Right cardiac atrium (tissue), 5 donors: Measurements from ENCODE around the gene HOXB7. TPM values are rescaled to one million over a fixed set of nuclear protein-coding genes. Genes with fewer than 3 reads are reported as not detected.

Source experiments
- ATAC-seq, 2 donors: fragments of 200-7000 bp; cut with Tn5 transposase; one replicate each; pipeline versions ENCODE4 v1.8.0 to v1.9.1; 2020; ENCODE audit warnings: moderate library complexity in 2 of 2, mild to moderate bottlenecking in 1 of 2
- DNase-seq, 3 donors: peaks; one replicate each; pipeline ENCODE4 v3.0.0-alpha.2; 2020
- H3K27ac ChIP-seq: one replicate; pipeline ENCODE4 v1.5.1; 2013; ENCODE audit warnings: mild to moderate bottlenecking, low read length, control low read depth, moderate library complexity
- H3K27me3 ChIP-seq: one replicate; pipeline ENCODE4 v1.6.1; 2013; ENCODE audit not compliant: control insufficient read depth, insufficient read depth
- H3K4me1 ChIP-seq: one replicate; pipeline ENCODE4 v1.6.1; 2013; ENCODE audit warnings: low read length; ENCODE audit not compliant: control insufficient read depth, insufficient read depth
- H3K4me3 ChIP-seq: one replicate; pipeline ENCODE4 v1.5.1; 2013; ENCODE audit warnings: low read length, control low read depth
- H3K9me3 ChIP-seq: one replicate; pipeline ENCODE4 v1.6.1; 2013; ENCODE audit warnings: low read length; ENCODE audit not compliant: control insufficient read depth
- WGBS: extraction: QIAGEN DNeasy Blood & Tissue Kit; methylation state at CpG from one replicate; pipeline ENCODE4 v1.1.7; 2013; 5-methylcytosine and 5-hydroxymethylcytosine counted together
- intact Hi-C, 4 donors: fragments of 100-400 bp; cut with DNase I; formaldehyde crosslinking; loops; one replicate each; pipeline versions ENCODE4 v1.11.0 to v1.14.0; 2022 to 2023
- polyA plus RNA-seq: library from polyadenylated mRNA; stranded (reverse); fragments of 200-250 nt; gene quantifications from one replicate; pipeline ENCODE4 v1.2.3, GENCODE V29; 2013
- total RNA-seq, 4 donors: library from RNA; stranded (reverse); fragmentation: NEBNext Ultra II Directional; extraction: Animal tissue kit (Norgen Biotek cat#: 25700); gene quantifications; one replicate each; pipeline ENCODE4 v1.2.1, GENCODE V29; 2021
- donor health status: healthy with polysubstance abuse.
- donor health status: DM: no; HTN: yes; CAD: no.
- donor health status: DM: no; HTN: no; CAD: no.
- donor health status: DM: no; HTN: yes; CAD: no; lungs with severe emphysema.
- donor health status: DM: yes; HTN: yes; CAD: no.

Gene HOXB7
- total and polyA plus RNA-seq, 5 donors, result 0.48 to 0.80 (median 0.50) TPM

DNA sequence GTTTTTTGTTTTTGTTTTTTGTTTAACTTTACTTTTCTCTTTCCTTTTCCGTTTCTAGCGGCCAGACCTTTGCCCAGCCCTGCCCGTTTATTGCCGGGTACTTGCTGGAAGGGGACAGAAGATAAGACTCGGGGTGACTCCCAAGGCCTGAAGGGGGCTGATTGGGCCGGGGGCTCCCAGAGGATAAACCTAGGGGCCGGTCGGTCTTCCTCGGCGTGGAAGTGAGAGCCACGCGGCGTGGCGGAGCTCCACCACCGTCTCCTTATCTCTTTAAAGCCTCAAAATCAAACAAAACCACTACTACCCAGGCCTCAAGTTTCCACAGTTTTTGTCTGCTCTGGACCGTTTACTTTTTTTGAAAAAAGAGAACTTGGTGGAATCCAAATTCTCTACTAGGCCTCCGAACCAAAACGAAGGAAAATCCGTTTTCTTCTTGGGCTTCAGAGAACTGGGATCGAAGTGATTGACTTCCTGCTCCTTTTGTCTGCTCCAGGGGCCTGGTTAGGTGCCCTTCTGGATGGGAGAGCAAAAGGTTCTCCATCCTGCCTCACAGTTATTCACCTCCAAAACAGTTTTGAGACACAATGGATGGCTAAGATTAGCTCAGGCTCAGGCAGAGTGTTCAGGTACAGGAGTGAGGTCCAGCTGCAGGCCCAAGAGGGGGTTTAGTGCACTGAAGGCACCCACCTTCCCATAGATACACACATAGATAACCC is 23.8 kb upstream of the HOXB7 start:
- ATAC-seq (no peak), DNase-seq (no peak)
- Histone ChIP-seq H3K27ac (no peak overlapping the region), H3K9me3 (no peaks in the 10 kb centered on the region), H3K4me3 (no peak overlapping the region), H3K4me1 (no peaks in the 10 kb centered on the region), H3K27me3 (peaks cover 4% of the 10 kb centered on the region)
- WGBS, result 22% methylated on average over 20 of the region's 20 CpGs
- intact Hi-C loops, result no loop called here

DNA sequence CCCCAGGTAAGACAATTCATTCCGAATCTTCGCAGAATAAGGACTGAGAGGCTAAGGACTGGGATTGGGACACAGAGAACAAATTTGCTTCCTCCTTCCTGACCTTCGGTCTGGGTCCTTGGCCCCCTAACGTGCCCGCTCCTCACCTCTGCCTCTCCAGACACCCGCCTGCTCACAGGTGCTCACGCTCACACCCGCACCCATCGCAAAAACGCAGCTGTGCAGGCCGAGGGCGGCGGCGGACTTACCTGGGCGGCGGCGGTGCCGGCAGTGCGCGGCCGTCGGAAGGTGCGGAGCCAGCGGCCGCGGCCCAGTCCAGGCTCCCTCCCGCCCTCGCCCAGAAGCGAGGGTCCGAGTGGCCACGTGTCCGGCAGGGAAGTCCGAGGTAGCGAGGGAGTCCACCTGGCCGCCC is 22.5 kb upstream of the HOXB7 start:
- Histone ChIP-seq H3K27ac (no peak overlapping the region), H3K9me3 (no peaks in the 10 kb centered on the region), H3K4me3 (no peak overlapping the region), H3K27me3 (peaks cover 4% of the 10 kb centered on the region), H3K4me1 (no peaks in the 10 kb centered on the region)
- intact Hi-C loops, result no loop called here
- 16% methylated on average over 35 of the region's 35 CpGs for WGBS
- DNase-seq, result no peak
- ATAC-seq, result no peak

DNA sequence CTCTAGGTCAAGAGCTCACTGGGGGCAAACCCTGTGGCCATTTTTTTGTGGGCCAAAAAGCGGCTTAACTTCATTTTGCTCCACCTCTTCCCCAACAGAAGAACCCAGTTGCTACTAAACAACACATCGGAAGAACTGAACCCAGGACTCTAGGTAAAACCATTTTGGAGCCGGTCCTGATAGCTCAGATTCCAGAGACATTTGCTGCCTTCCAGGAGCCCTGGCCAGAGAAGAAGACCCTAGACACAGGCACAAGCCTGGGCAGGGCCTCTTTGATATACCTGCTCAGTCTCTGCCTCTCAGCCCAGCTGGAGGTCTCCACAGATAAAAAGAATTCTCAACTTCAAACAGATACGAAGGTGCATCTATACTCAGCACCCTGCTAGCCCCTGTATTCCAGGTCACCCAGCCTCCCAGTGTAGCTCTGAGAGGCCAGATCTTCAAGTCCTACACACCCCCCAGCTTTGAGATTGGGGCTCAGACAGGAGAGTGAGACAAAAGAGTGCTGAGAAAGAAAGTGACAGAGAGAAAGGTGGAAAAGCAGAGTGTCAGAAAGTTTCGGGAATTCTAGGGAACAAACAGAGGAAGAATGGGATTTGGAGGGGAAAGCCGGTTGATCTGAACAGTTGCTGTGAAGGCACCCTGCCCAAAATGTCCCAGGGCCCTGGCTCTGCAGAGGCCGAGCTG is 21.9 kb upstream of the HOXB7 start:
- no peak for ATAC-seq
- Histone ChIP-seq H3K4me1 (no peaks in the 10 kb centered on the region), H3K4me3 (no peak overlapping the region), H3K27ac (no peak overlapping the region), H3K27me3 (peaks cover 4% of the 10 kb centered on the region), H3K9me3 (no peaks in the 10 kb centered on the region)
- intact Hi-C loops, result no loop called here
- 21% methylated on average over 7 of the region's 7 CpGs for WGBS
- DNase-seq, result no peak

DNA sequence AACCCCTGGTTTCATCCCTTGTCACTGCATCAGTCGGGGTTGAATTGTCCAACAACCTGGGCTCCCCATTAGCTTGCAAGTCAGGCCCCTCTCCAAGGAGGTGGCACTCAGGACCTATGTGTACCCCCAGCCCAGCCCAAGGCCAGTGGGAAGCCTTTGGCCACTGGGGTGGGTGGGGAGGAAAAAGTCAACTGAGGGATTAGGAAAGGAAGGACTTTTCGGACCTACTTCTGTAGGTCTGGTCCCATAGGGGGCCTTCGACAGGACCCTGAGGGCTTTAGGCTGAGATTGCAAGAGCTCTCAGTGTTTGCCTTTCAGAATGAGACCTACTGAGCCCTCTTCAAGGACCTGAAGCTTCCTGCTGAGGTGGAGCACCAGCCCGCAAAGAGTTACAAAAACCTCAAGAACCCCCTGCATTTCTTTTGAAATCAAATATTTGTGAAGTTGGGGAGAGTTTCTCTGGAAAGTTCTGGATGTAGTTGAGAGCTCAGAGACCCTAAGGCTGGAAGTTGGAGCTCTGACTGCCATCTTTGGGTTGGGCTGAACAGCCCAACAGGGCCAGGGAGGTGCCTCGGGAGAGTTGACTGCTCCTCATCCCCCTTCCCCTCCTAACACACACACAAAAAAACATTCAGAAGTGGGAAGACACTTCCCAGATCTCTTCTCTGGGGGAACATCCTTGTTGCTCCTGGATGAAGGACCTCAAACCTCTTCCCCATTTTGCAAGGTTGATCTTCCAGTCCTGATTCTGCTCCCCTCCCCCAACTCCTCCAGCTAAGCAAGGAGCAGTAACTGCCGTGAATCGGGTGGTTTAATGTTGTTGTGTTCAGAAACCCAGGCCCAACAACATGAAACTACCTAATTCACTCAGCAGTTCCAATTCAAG is 21.1 kb upstream of the HOXB7 start:
- H3K9me3 ChIP-seq, result no peaks in the 10 kb centered on the region
- H3K4me1 ChIP-seq, result no peaks in the 10 kb centered on the region
- H3K27me3 ChIP-seq, result peaks cover 4% of the 10 kb centered on the region
- ATAC-seq, result no peak
- H3K4me3 ChIP-seq, result no peak overlapping the region
- intact Hi-C loops, result no loop called here
- 19% methylated on average over 7 of the region's 7 CpGs for WGBS
- no peak for DNase-seq
- H3K27ac ChIP-seq, result no peak overlapping the region

DNA sequence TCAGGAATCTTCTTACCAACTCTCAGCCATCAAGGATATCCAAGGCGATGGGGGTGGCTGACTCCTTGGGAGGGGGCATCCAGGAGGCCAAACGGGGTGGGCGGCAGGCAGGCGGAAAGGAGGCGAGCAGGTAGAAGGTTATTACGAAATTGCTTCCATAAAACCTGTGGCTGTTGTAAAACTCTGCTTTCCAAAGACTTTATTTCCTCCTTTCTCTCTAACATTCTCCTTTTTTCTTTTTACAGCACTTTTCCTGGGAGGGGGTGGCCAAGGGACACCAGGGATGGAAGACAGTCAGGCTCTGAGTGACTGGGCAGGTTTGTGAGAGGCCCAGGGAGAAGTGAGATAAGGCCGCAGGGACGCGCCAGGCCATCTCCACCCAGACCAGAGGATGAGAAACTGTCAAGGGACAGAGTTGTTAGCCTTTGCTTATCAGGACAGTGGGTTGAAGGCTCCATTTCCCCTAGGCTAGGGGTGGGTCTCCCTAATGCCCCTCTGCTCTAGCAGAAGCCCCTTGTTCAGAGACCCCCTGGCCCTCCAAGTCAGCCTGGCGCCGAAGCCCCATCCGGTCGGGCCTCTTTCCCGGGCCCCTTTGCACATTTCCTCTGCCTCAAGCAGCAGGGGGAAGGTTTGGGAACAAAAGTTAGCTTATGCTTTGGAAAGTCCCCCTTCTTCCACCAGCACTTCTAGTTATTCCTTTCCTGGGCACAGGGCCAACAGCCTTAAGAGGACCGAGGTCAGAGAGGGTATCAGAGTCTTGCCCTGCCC is 20.3 kb upstream of the HOXB7 start:
- Histone ChIP-seq H3K27ac (no peak overlapping the region), H3K27me3 (peaks cover 4% of the 10 kb centered on the region), H3K9me3 (no peaks in the 10 kb centered on the region), H3K4me3 (no peak overlapping the region), H3K4me1 (no peaks in the 10 kb centered on the region)
- WGBS, result 17% methylated on average over 15 of the region's 15 CpGs
- intact Hi-C loops, result no loop called here
- ATAC-seq, result no peak
- DNase-seq, result no peak

DNA sequence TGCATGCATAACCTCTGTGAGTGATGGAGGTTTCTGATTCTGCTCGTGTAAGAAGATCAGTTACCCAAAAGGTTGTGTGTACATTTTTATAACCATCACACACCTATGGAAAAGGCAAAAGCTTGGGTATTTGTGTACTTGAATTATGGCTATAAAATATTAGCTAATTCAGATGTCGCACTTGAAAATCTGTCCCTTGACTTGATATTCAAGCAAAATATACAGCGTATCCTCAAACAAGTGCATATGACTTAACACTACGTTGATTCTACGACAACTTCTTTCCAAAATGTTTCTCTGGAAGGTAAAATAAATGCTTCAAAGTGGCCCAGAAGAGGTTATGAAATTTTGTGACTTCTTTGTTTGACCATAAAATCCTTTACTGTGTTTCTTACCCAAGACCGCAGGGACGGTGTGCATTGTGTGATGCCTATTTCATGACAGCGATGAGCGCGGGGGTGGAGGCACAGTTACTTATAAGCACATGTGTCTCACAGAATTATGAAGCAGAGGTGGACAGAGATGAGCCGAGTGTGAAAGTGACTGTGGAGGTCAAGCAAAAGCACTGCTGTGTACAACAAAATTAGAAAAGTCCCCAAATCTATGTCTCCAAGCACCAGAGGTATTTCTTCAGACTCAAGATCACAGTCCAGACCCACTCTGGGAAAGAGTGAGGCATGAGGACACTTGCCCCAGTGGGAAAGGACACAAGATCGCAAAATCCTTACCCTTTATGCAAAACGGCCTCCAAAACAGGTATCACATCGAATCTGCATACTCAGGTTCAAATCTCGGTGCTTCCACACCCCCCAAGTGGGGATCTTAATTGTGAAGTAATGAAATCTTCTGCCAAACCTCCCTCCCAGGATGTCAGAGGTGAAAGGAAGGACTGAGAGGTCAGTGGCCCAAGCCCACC is 19.4 kb upstream of the HOXB7 start:
- DNase-seq (no peak), ATAC-seq (no peak)
- H3K9me3 ChIP-seq, result no peaks in the 10 kb centered on the region
- no peak overlapping the region for H3K27ac ChIP-seq
- no peaks in the 10 kb centered on the region for H3K4me1 ChIP-seq
- intact Hi-C loops, result no loop called here
- no peak overlapping the region for H3K4me3 ChIP-seq
- H3K27me3 ChIP-seq, result no peaks in the 10 kb centered on the region
- 30% methylated on average over 15 of the region's 15 CpGs for WGBS

DNA sequence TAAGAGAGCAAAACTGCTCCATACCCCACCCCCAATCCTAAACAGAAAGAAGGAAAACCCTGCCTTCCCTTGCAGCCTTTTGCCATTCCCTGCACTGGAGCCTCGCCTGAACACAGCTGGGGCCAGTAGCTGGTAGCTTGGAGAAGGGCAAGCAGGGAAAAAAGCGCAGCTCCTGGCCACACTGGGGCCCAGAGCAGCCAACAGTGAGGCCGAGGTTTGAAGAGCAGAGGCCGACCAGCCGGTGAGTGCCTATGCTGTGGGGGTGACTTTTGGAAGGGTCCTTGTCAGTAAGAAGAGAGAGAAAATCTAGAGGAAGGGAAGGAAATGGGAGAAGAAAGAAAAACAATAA is 18.6 kb upstream of the HOXB7 start:
- no peak for DNase-seq
- Histone ChIP-seq H3K4me3 (no peak overlapping the region), H3K27ac (no peak overlapping the region), H3K27me3 (no peaks in the 10 kb centered on the region), H3K9me3 (no peaks in the 10 kb centered on the region), H3K4me1 (peaks cover 3% of the 10 kb centered on the region)
- ATAC-seq, result no peak
- intact Hi-C loops, result loop anchor here in 1 of 4 donors (10.0 kb wide), 1 partner anchor 485 kb away; no protein-coding TSS in a partner anchor
- 12% methylated on average over 5 of the region's 5 CpGs for WGBS

DNA sequence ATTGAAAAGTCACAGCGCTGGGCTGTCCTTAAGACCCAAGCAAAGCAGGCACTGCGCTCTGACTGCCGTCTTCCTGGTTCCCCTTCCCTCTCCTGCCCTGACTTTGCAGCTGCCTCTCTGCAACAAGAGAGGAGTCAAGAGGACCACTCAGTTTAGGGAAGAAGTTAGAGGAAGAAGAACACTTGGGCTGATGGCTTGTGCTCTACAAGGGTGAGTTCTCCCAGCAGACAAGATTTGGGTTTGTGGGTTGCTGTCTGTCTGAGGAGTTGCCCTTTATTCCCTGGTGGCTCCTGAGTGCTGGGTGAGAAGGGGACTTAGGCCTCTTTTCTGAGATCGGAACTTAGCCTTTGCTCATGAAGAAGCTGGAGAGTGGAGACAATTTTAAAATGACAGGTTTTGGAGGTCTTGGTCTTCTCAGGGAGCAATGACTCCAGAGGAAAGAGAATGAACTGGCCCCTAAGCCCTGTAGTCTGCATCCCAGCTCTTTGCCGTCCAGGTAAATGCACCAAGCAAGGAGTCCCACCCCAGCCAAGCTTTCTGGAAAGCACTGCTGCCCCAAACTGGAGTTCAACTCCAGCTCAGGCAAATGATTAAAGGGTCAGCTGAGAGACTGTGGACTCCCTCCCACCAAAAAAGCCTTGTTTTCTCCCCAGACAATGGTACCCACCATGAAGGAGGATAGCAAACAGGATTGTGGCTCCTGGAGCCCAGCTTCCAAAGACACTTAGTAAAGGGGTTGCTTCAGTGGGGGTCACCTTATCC is 18.0 kb upstream of the HOXB7 start:
- peaks cover 3% of the 10 kb centered on the region for H3K4me1 ChIP-seq
- 18% methylated on average over 5 of the region's 5 CpGs for WGBS
- DNase-seq (no peak), ATAC-seq (no peak)
- H3K27ac ChIP-seq, result no peak overlapping the region
- H3K27me3 ChIP-seq, result no peaks in the 10 kb centered on the region
- intact Hi-C loops, result loop anchor here in 1 of 4 donors (10.0 kb wide), 1 partner anchor 484 kb away; no protein-coding TSS in a partner anchor
- no peaks in the 10 kb centered on the region for H3K9me3 ChIP-seq
- no peak overlapping the region for H3K4me3 ChIP-seq

DNA sequence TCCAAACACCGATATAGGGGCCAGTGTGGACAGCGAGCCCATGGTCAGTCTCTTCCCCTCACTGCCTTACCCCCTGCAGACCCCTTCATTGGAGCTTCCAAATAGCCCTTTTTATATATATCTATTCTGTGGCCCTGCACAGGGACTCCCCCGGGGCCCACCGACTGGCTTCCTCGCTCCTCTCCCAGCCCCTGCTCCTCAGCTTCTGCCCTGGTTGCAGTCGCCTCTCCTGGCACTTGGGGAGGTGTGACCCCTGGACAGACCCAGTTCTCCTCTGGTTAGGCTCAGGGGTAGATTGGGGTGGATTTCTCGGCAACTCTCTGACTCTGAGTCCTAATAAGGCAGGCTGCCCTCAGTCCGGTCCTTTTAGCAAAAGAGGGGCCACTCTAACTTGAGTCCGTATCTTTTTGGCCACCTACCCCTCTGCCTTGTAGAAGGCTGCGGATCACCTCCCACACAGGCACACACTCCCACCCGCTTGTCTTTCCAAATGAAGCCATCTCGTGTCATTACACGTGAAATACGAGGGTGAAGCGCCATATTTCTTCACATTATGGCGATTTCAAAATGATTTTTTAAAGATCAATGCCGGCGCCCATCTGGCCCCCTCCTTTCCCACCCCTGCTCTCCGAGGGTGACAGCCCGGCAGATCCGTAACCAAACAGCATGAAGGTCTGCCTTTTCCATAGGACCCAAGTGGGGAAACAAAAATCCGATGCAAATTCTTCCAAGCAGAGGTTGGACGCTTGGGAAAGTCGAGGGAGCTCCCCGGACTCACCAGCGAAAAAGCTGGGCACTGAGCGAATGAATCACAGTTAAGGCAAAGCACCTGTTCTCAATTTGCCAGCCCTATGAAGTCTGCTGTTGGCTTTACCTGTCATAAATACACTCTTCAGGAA is 17.1 kb upstream of the HOXB7 start:
- WGBS, result 16% methylated on average over 27 of the region's 27 CpGs
- Histone ChIP-seq H3K4me1 (peaks cover 3% of the 10 kb centered on the region), H3K9me3 (no peaks in the 10 kb centered on the region), H3K27ac (no peak overlapping the region), H3K27me3 (no peaks in the 10 kb centered on the region), H3K4me3 (no peak overlapping the region)
- no peak for DNase-seq
- intact Hi-C loops, result loop anchor here in 1 of 4 donors (10.0 kb wide), 1 partner anchor 483 kb away; no protein-coding TSS in a partner anchor
- no peak for ATAC-seq
